Gastrocnemius medialis (tissue), 4 donors: ENCODE data around the gene LMO2. TPM values are rescaled to one million over a fixed set of nuclear protein-coding genes. Genes with fewer than 3 reads are reported as not detected.

Source experiments
- ATAC-seq, 2 donors: fragments of 150-250 bp; one replicate each; pipeline ENCODE4 v1.9.1; 2016
- DNase-seq, 2 donors: peaks; one replicate each; pipeline ENCODE4 v3.0.0-alpha.2; 2019
- H3K27ac ChIP-seq, 4 donors: fragments of 200-600 bp; sonication (generic); 1 replicate in 1 of 4; 2 replicates in 3 of 4; pipeline ENCODE4 v1.5.1; 2016 to 2018; ENCODE audit warnings: mild to moderate bottlenecking in 2 of 4, moderate library complexity in 1 of 4
- H3K27me3 ChIP-seq, 3 donors: fragments of 200-600 bp; sonication (generic) in 2 of 3; 1 replicate in 1 of 3; 2 replicates in 2 of 3; pipeline versions ENCODE4 v1.5.1 to v1.6.0; 2016 to 2019; ENCODE audit warnings: mild to moderate bottlenecking in 1 of 3, moderate library complexity in 1 of 3
- H3K36me3 ChIP-seq, 2 donors: fragments of 200-600 bp; sonication (generic) in 1 of 2; one replicate each; pipeline ENCODE4 v1.5.1; 2017 to 2018
- H3K4me1 ChIP-seq, 2 donors: fragments of 200-600 bp; sonication (generic) in 1 of 2; one replicate each; pipeline ENCODE4 v1.5.1; 2016 to 2017; ENCODE audit warnings: mild to moderate bottlenecking in 2 of 2
- H3K4me3 ChIP-seq, 4 donors: fragments of 200-600 bp; sonication (generic) in 3 of 4; 1 replicate in 1 of 4; 2 replicates in 3 of 4; pipeline ENCODE4 v1.5.1; 2016 to 2019; ENCODE audit warnings: mild to moderate bottlenecking in 2 of 4
- H3K9me3 ChIP-seq, 3 donors: fragments of 200-600 bp; sonication (generic) in 2 of 3; 1 replicate in 1 of 3; 2 replicates in 2 of 3; pipeline ENCODE4 v1.5.1; 2016 to 2019
- CTCF ChIP-seq, 5 experiments: fragments of 450-650 bp in 3 of 5; fragments of 200-600 bp in 2 of 5; sonication (generic) in 2 of 5; IDR thresholded peaks in 4 of 5; conservative IDR thresholded peaks in 1 of 5; 1 replicate in 4 of 5; 2 replicates in 1 of 5; pipeline ENCODE4 v1.5.1; 2016 to 2019; ENCODE audit warnings: antibody characterized with exemption in 5 of 5, mild to moderate bottlenecking in 3 of 5, moderate library complexity in 3 of 5
- POLR2A ChIP-seq, 2 donors: fragments of 450-650 bp; IDR thresholded peaks; one replicate each; pipeline ENCODE4 v1.6.1; 2017; ENCODE audit warnings: antibody characterized with exemption in 2 of 2, mild to moderate bottlenecking in 2 of 2, moderate library complexity in 2 of 2
- in situ Hi-C, 4 donors: fragments of 200-750 bp; cut with MboI; loops; one replicate each; pipeline versions ENCODE4 v1.15.0 to v1.8.0; 2017; ENCODE audit warnings: low sequenced_read_pairs in 4 of 4
- intact Hi-C: fragments of 100-400 bp; cut with DNase I; formaldehyde crosslinking; loops from one replicate; pipeline ENCODE4 v1.15.1; 2023; ENCODE audit warnings: low total_unique reads
- total RNA-seq, 4 donors: library from RNA; depleted of rRNA; stranded (reverse); fragments of >200 nt; gene quantifications; one replicate each; pipeline versions ENCODE4 v1.1.0 to v1.2.3, GENCODE V29; 2016

The LMO2 gene
- total RNA-seq, 4 donors from 2014 or later = 5.3 to 41.9 (median 19.2) TPM

GRCh38 chr11:33848717-33849390 lies 43.0 kb downstream of the LMO2 start:
- DNase-seq (no peak), ATAC-seq (no peak)
- H3K4me1 ChIP-seq = no peaks in the 10 kb centered on the region
- no peaks in the 10 kb centered on the region for H3K9me3 ChIP-seq
- intact Hi-C loops (no loop called here), in situ Hi-C loops (no loop called here)
- no peak overlapping the region for H3K27ac ChIP-seq
- H3K36me3 ChIP-seq = no peaks in the 10 kb centered on the region
- TF ChIP-seq POLR2A (IDR thresholded peaks at IDR 0.05) = no peak
- TF ChIP-seq CTCF (IDR thresholded peaks at IDR 0.05 in 4 of 5, conservative IDR thresholded peaks at IDR 0.05 in 1 of 5) = no peak
- no peak overlapping the region for H3K4me3 ChIP-seq
- H3K27me3 ChIP-seq = no peaks in the 10 kb centered on the region

GRCh38 chr11:33847251-33847650 lies 44.6 kb downstream of the LMO2 start:
- Histone ChIP-seq H3K27me3 (peaks cover 0 to 5% (median 0%) of the 10 kb centered on the region in 3 donors), H3K27ac (no peak overlapping the region), H3K4me3 (no peak overlapping the region), H3K4me1 (no peaks in the 10 kb centered on the region), H3K9me3 (no peaks in the 10 kb centered on the region), H3K36me3 (no peaks in the 10 kb centered on the region)
- no peak for TF ChIP-seq POLR2A (IDR thresholded peaks at IDR 0.05)
- TF ChIP-seq CTCF (IDR thresholded peaks at IDR 0.05 in 4 of 5, conservative IDR thresholded peaks at IDR 0.05 in 1 of 5) = no peak
- intact Hi-C loops = no loop called here
- ATAC-seq (no peak), DNase-seq (no peak)
- in situ Hi-C loops = no loop called here

GRCh38 chr11:33844236-33844635 lies 47.6 kb downstream of the LMO2 start:
- intact Hi-C loops (no loop called here), in situ Hi-C loops (no loop called here)
- ATAC-seq = no peak
- Histone ChIP-seq H3K4me3 (no peak overlapping the region), H3K9me3 (no peaks in the 10 kb centered on the region), H3K27me3 (peaks cover 0 to 13% (median 3%) of the 10 kb centered on the region in 3 donors), H3K36me3 (no peaks in the 10 kb centered on the region), H3K4me1 (no peaks in the 10 kb centered on the region), H3K27ac (no peak overlapping the region)
- no peak for DNase-seq
- TF ChIP-seq CTCF (IDR thresholded peaks at IDR 0.05 in 4 of 5, conservative IDR thresholded peaks at IDR 0.05 in 1 of 5) (no peak), POLR2A (IDR thresholded peaks at IDR 0.05) (no peak)

- no peak overlapping the region for H3K27ac ChIP-seq
- DNase-seq = no peak
- H3K4me3 ChIP-seq = no peak overlapping the region
- no peaks in the 10 kb centered on the region for H3K4me1 ChIP-seq
- in situ Hi-C loops = no loop called here
- no peaks in the 10 kb centered on the region for H3K36me3 ChIP-seq
- TF ChIP-seq POLR2A (IDR thresholded peaks at IDR 0.05) (no peak), CTCF (IDR thresholded peaks at IDR 0.05 in 4 of 5, conservative IDR thresholded peaks at IDR 0.05 in 1 of 5) (no peak)
- intact Hi-C loops = no loop called here
- ATAC-seq = no peak
- H3K27me3 ChIP-seq = peaks cover 0 to 13% (median 4%) of the 10 kb centered on the region in 3 donors
- no peaks in the 10 kb centered on the region for H3K9me3 ChIP-seq
Observed at GRCh38 chr11:33843018-33843417, 48.9 kb downstream of the LMO2 start.
